HS-27A (cell line): ENCODE data around the gene DBN1.
A peak's percentile ranks its signal among the peaks of the same experiment; 100 is the strongest.

ENCODE experiments used
- DNase-seq: peaks from one replicate; pipeline ENCODE4 v3.0.0-alpha.2; 2012; ENCODE audit warnings: low read depth, missing footprints

Gene DBN1

GRCh38 chr5:177472460-177473442 is 683 bp downstream of the DBN1 start:
- no peak for DNase-seq

- no peak for DNase-seq
Measured at GRCh38 chr5:177471610-177472356, 1.7 kb downstream of the DBN1 start.

GRCh38 chr5:177470759-177471536 is 2.5 kb downstream of the DBN1 start:
- DNase-seq: no peak

DNA sequence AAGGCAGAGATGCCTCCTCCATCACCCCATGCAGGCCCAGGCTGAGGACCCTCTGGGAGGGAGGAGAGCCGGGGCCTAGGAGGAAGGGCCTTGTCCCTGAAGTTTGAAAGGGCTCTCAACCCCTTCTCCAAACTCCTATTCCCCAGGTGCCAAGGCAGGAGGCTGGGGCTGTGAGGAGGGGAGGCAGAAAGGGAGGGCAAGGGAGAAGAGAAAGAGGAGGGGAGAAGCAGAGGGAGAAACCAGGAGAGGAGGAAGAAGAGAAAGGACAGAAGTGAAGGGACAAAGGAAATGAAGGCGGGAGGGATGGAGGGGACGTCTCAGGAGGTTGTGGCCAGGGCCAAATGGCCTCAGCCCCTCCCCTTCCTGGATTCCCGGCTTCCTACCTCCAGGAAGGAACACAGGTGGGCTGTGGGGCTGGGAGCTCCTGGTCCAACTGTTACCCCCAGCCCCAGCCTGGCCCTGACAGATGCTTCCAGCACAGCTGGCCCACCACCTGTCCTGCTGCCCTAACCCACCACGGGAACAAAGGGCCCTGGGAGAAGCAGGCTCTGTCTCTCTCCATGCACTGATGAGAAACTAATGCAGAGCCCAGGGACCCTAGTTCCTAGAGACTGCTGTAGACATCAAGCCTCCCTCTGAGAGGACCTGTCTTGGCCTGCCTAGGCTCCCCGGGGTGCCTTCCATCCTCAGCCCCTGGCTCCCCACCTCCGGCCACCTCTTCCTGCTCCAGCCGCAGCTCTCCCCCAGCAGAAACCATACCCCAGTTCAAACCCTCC is 3.5 kb downstream of the DBN1 start:
- DNase-seq: no peak

DNA sequence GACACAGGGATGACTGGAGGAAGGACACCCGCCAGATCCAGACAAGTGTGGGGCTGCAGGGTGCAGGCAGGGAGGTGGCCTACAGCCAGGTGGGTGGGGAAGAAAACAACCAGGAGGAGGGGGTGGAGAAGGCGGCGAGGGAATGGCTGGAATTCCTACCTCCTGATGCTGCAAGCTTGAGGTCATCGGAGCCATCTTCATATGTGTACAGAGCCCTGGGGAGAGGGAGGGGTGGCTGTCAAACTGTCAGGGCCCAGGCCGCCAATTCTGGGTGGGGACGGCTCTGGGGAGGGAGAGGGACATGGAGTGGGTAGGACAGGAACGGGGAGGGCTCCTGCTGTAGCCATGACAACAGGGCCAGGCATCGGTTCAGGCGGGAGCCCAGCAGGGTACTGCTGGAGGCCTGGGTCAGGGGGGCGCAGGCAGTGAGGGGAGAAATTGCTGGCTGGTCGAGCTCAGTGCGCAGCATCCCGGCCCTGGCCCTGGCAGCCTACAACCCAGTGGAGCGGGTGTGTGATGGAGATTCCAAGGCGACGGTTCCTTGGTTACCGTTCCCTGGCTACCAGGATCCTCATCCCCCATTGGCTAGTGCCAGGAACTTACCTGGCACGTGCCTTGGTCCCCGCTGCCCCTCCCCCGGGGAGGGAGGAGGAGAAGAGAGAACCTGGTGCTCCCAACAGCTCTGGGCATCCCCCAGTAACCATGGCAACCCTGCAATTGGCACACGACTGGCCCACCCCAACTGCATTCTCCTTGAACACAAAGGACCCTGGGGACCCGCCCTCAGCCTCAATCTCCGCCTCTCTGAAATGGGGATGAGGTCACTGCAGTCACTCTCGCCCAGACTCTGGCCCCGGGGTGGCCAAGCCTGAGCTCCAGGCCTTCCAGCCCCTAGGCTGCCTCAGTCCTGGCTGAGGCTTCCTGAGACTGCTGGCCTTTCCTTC is 4.5 kb downstream of the DBN1 start:
- DNase-seq: no peak

DNA sequence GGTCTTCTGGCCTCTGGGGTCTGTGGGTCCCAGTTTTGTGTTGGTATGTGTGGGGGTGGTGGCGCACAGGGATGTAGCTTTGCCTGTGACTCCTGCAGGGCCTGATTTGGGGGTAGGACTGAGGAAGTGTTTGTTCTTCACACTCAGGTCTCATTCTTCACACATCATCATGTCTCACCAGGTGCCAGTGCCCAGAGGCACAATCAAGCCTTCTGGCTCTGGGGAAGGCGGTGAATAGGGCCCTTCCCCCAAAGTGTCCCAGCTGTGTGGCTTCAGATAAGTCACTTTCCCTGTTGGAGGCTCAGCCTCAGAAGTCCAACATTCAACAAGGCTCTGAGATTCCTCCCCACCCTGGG is 5.1 kb downstream of the DBN1 start:
- DNase-seq: no peak

GRCh38 chr5:177467436-177467835 is 6.0 kb downstream of the DBN1 start:
- DNase-seq: no peak

DNA sequence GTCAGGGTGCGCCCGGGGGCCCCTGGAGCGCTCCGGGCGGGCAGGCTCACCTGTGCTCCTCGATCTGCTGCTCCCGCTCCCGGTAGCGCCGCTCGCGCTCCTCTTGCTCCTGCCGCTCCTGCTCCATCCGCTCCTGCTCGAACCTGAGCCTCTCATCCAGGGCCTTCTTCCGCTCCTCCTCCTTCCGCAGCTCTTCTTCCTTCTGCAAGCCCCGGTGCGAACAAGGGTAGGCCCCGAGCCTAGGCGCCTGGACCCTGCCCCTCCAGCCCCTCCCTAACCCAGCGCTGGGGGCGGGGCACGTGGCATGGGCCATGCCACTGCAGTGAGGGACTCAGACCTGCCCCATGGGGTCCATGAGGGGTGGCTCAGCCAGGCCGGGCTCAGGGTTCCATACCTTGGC is 6.6 kb downstream of the DBN1 start:
- no peak for DNase-seq

GRCh38 chr5:177465044-177465443 is 8.4 kb downstream of the DBN1 start:
- DNase-seq: no peak

GRCh38 chr5:177462021-177462670 is 11.3 kb downstream of the DBN1 start:
- no peak for DNase-seq

GRCh38 chr5:177459819-177460628 is 13.4 kb downstream of the DBN1 start:
- DNase-seq: no peak

DNA sequence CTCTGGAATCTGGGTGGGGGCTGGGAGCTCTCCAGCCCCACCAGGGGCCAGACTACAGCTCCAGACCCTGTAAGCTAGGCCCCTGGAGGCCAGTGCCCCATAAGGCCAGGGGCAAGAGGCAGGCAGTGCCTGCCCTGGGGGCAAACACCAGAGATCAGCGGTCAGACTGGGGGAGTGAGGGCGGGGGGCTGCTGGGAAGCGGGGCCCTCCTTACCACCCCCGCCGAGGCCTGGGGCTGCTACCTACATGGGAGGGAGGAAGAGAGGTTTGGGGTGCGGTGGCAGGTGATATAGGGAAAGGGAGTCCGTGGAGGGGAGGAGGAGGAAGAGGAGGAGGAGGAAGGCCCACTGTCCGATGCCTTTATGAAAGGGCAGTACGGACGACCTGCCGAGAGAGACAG is 14.1 kb downstream of the DBN1 start:
- DNase-seq: no peak

GRCh38 chr5:177458912-177459350 is 14.5 kb downstream of the DBN1 start:
- DNase-seq: no peak

DNA sequence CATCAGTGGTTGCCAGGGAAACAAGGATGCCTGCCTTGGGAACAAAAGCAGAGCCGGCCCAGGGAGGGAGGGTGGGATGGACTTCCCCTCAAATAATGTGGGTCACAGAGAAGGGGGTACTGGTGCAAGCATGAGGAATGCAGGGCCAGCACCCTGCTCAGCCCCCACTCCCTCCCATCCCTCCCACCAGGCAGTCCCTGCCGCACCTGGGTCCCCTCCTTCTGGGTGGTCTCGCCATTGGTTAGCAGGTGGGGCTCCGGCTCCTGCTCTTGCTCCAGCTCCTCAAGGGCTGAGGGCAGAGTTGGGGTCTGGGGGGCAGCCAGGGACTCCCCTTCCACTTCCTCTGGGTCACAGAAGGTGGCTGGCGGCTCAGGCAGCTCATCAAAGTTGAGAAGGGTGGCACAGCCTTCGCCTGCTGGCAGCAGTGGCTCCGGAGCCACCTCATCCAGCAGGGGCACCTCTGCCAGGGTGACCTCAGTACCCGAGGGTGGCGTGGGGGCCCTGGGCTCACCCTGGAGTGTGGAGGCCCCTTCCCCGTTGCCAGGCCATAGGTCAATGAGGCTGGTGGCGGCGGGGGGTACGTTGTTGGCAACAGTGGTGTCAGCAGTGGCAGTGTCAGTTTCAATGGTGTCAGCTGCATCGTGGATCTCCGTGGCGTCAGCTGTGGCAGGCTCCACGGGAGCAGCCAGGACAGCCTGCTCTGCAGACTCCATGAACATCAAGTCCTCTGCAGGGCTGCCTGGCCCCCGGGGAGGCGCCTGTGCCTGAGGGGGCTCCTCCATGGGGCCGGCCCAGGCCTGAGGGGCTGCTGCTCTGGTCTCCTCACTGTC is 15.4 kb downstream of the DBN1 start:
- no peak for DNase-seq

GRCh38 chr5:177456976-177457851 is 16.2 kb downstream of the DBN1 start:
- DNase-seq: peak; percentile 46

GRCh38 chr5:177456591-177456964 is 16.9 kb downstream of the DBN1 start:
- no peak for DNase-seq
